ENCODE results near the gene ITGAE.

DNA sequence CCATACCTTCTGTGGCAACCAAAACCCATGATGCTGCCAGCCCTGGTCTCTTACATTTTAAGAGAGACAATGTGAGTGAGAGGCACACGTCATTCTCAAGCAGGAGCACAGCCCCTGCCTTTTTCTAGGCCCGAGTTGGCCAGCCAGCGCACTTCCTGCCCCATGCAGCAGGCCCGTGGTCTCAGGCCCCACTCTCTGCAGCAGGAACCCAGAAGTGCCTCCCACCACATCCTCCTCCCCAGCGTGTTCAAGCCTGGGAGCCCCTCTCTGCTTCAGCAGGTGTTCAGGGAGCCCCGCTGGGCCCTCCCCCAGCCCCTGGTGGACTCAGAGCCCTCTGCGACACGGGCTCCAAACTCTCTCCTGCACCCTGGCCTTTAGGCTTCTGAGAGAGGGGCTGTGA, 30.5 kb downstream of the ITGAE start:
- TF ChIP-seq, protein P1, sequence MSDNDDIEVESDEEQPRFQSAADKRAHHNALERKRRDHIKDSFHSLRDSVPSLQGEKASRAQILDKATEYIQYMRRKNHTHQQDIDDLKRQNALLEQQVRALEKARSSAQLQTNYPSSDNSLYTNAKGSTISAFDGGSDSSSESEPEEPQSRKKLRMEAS (IDR thresholded peaks at IDR 0.05) = no peak
- TF ChIP-seq, protein P2, sequence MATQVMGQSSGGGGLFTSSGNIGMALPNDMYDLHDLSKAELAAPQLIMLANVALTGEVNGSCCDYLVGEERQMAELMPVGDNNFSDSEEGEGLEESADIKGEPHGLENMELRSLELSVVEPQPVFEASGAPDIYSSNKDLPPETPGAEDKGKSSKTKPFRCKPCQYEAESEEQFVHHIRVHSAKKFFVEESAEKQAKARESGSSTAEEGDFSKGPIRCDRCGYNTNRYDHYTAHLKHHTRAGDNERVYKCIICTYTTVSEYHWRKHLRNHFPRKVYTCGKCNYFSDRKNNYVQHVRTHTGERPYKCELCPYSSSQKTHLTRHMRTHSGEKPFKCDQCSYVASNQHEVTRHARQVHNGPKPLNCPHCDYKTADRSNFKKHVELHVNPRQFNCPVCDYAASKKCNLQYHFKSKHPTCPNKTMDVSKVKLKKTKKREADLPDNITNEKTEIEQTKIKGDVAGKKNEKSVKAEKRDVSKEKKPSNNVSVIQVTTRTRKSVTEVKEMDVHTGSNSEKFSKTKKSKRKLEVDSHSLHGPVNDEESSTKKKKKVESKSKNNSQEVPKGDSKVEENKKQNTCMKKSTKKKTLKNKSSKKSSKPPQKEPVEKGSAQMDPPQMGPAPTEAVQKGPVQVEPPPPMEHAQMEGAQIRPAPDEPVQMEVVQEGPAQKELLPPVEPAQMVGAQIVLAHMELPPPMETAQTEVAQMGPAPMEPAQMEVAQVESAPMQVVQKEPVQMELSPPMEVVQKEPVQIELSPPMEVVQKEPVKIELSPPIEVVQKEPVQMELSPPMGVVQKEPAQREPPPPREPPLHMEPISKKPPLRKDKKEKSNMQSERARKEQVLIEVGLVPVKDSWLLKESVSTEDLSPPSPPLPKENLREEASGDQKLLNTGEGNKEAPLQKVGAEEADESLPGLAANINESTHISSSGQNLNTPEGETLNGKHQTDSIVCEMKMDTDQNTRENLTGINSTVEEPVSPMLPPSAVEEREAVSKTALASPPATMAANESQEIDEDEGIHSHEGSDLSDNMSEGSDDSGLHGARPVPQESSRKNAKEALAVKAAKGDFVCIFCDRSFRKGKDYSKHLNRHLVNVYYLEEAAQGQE (IDR thresholded peaks at IDR 0.05; ENCODE audit: low read depth) = no peak
- TF ChIP-seq RAD21 (IDR thresholded peaks at IDR 0.05; ENCODE audit: low read depth) (no peak), YY1 (IDR thresholded peaks at IDR 0.05; ENCODE audit: low read depth) (no peak)

Measured in Ishikawa (cell line).